ENCODE measurements around the gene RAP2C. TPM values are rescaled to one million over a fixed set of nuclear protein-coding genes. Genes with fewer than 3 reads are reported as not detected.

RAP2C gene
- total RNA-seq = 12.7 and 15.0 TPM in 2 replicates

GRCh38 chrX:132219343-132219768 lies at the start of gene RAP2C:
Gene RAP2C (minus strand): TSS chrX:132219447. CDS start chrX:132217268, 2,179 bp downstream.

Other genes starting within 250 kb of the RAP2C start
- gene STK26, start 196.1 kb downstream of the RAP2C start, total RNA-seq = 4.8 and 9.3 TPM in 2 replicates
- not detected in 2 replicates for gene FRMD7, start 91.4 kb downstream of the RAP2C start, total RNA-seq